ENCODE results near the gene TTLL13.

TTLL13 gene

GRCh38 chr15:90217671-90218394, 31.5 kb upstream of the TTLL13 start:
- DNase-seq: no peak

GRCh38 chr15:90219421-90220141, 29.8 kb upstream of the TTLL13 start:
- no peak for DNase-seq

- no peak for DNase-seq
Observed at GRCh38 chr15:90221246-90221900, 28.0 kb upstream of the TTLL13 start.

- no peak for DNase-seq
Observed at GRCh38 chr15:90222547-90222946, 26.8 kb upstream of the TTLL13 start.

GRCh38 chr15:90223441-90224165, 25.8 kb upstream of the TTLL13 start:
- DNase-seq: no peak

- DNase-seq: no peak
Observed at GRCh38 chr15:90225047-90225446, 24.3 kb upstream of the TTLL13 start.

- DNase-seq: no peak
Observed at GRCh38 chr15:90225504-90226234, 23.7 kb upstream of the TTLL13 start.

- DNase-seq: no peak
Observed at GRCh38 chr15:90227336-90227735, 22.0 kb upstream of the TTLL13 start.

GRCh38 chr15:90227816-90228772, 21.3 kb upstream of the TTLL13 start:
- no peak for DNase-seq

- DNase-seq: no peak
Observed at GRCh38 chr15:90228960-90229359, 20.4 kb upstream of the TTLL13 start.

- DNase-seq: no peak
Observed at GRCh38 chr15:90230071-90230494, 19.3 kb upstream of the TTLL13 start.

GRCh38 chr15:90230610-90231009, 18.7 kb upstream of the TTLL13 start:
- DNase-seq: no peak

- no peak for DNase-seq
Observed at GRCh38 chr15:90231028-90232017, 18.0 kb upstream of the TTLL13 start.

- no peak for DNase-seq
Observed at GRCh38 chr15:90232196-90232595, 17.2 kb upstream of the TTLL13 start.

GRCh38 chr15:90232941-90233386, 16.4 kb upstream of the TTLL13 start:
- no peak for DNase-seq

GRCh38 chr15:90233387-90234095, 15.8 kb upstream of the TTLL13 start, which contains the start of gene CIB1:
Gene CIB1, minus strand, starts transcription at chr15:90233941. Its CDS starts 56 bp downstream, at chr15:90233885.
- peak; percentile 89 for DNase-seq

GRCh38 chr15:90234096-90234988, 15.0 kb upstream of the TTLL13 start, which contains the start of gene GDPGP1:
Gene GDPGP1, plus strand, starts transcription at chr15:90234209. Its CDS starts 6,700 bp downstream, at chr15:90240909.
- DNase-seq: no peak

- no peak for DNase-seq
Observed at GRCh38 chr15:90239371-90239770, 10.0 kb upstream of the TTLL13 start.
